Endometrial microvascular endothelial cells (primary cell): ENCODE data around the gene IGF2BP1. TPM values are rescaled to one million over a fixed set of nuclear protein-coding genes. Genes with fewer than 3 reads are reported as not detected.

Experiments used
- total RNA-seq: library from RNA; depleted of rRNA; stranded (reverse); fragments of >200 nt; gene quantifications from one replicate; pipeline ENCODE4 v1.2.3, GENCODE V29; 2015; ENCODE audit errors: inconsistent ontology term

IGF2BP1 gene
- total RNA-seq, 1 donor from 2014 or later: 0.09 TPM

Other genes with a start within 250 kb of the IGF2BP1 start
- gene TTLL6, start 180.2 kb upstream of the IGF2BP1 start, total RNA-seq: not detected
- gene CALCOCO2, start 166.3 kb upstream of the IGF2BP1 start, total RNA-seq: 42.0 TPM
- gene ATP5MC1, start 104.6 kb upstream of the IGF2BP1 start, total RNA-seq: 151 TPM
- gene UBE2Z, start 89.0 kb upstream of the IGF2BP1 start, total RNA-seq: 83.7 TPM
- gene SNF8, start 52.5 kb upstream of the IGF2BP1 start, total RNA-seq: 134 TPM
- not detected for gene GIP, start 28.8 kb upstream of the IGF2BP1 start, total RNA-seq
- gene B4GALNT2, start 135.4 kb downstream of the IGF2BP1 start, total RNA-seq: not detected
- 5.4 TPM for gene GNGT2, start 213.2 kb downstream of the IGF2BP1 start, total RNA-seq
- gene ABI3, start 213.3 kb downstream of the IGF2BP1 start, total RNA-seq: 69.5 TPM
- not detected for gene PHOSPHO1, start 233.4 kb downstream of the IGF2BP1 start, total RNA-seq